Suprapubic skin (tissue), 4 donors: Measurements from ENCODE around the gene SQSTM1.

ENCODE experiments used
- EP300 ChIP-seq: sonication (generic); formaldehyde crosslinking; IDR thresholded peaks from one replicate; pipeline ENCODE4 v1.6.1; 2017; ENCODE audit warnings: antibody characterized with exemption
- POLR2A ChIP-seq, 2 donors: fragments of 450-650 bp; IDR thresholded peaks; one replicate each; pipeline ENCODE4 v1.6.1; 2017; ENCODE audit warnings: antibody characterized with exemption in 2 of 2, mild to moderate bottlenecking in 2 of 2, moderate library complexity in 2 of 2
- POLR2AphosphoS5 ChIP-seq, 3 donors: sonication (generic); formaldehyde crosslinking; IDR thresholded peaks; one replicate each; pipeline ENCODE4 v1.6.1; 2017; ENCODE audit warnings: antibody characterized with exemption in 3 of 3
- TF ChIP-seq, protein P1 (sequence below), 2 donors: fragments of 200-600 bp in 1 of 2; fragments of 450-650 bp in 1 of 2; sonication (generic) in 1 of 2; IDR thresholded peaks; one replicate each; pipeline ENCODE4 v1.5.1; 2016 to 2019; ENCODE audit warnings: antibody characterized with exemption in 2 of 2, mild to moderate bottlenecking in 1 of 2, moderate library complexity in 1 of 2

- TF ChIP-seq, protein P1, sequence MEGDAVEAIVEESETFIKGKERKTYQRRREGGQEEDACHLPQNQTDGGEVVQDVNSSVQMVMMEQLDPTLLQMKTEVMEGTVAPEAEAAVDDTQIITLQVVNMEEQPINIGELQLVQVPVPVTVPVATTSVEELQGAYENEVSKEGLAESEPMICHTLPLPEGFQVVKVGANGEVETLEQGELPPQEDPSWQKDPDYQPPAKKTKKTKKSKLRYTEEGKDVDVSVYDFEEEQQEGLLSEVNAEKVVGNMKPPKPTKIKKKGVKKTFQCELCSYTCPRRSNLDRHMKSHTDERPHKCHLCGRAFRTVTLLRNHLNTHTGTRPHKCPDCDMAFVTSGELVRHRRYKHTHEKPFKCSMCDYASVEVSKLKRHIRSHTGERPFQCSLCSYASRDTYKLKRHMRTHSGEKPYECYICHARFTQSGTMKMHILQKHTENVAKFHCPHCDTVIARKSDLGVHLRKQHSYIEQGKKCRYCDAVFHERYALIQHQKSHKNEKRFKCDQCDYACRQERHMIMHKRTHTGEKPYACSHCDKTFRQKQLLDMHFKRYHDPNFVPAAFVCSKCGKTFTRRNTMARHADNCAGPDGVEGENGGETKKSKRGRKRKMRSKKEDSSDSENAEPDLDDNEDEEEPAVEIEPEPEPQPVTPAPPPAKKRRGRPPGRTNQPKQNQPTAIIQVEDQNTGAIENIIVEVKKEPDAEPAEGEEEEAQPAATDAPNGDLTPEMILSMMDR (IDR thresholded peaks at IDR 0.05) = no peak
- TF ChIP-seq POLR2A (IDR thresholded peaks at IDR 0.05) = no peak
- TF ChIP-seq POLR2AphosphoS5 (IDR thresholded peaks at IDR 0.05) = no peak
- no peak for TF ChIP-seq EP300
These were observed 48.4 kb upstream of the SQSTM1 start for GRCh38 chr5:179772351-179772750.
